Measurements from ENCODE around the gene RNF150.

Gene RNF150

GRCh38 chr4:140903522-140904475 lies 229.5 kb downstream of the RNF150 start:
- peak in 1 of 2 experiments; percentile 3 for DNase-seq

GRCh38 chr4:140901736-140902336 lies 231.4 kb downstream of the RNF150 start:
- DNase-seq: no peak

- no peak for DNase-seq
These were observed 239.3 kb downstream of the RNF150 start for GRCh38 chr4:140893939-140894338.

GRCh38 chr4:140888054-140888453 lies 245.2 kb downstream of the RNF150 start:
- no peak for DNase-seq

GRCh38 chr4:140887467-140887866 lies 245.8 kb downstream of the RNF150 start:
- no peak for DNase-seq

- peak; percentile 54 to 71 for DNase-seq
These were observed 248.7 kb downstream of the RNF150 start for GRCh38 chr4:140884431-140885058.

- no peak for DNase-seq
These were observed 255.5 kb downstream of the RNF150 start for GRCh38 chr4:140877781-140878180.

GRCh38 chr4:140876615-140877364 lies 256.5 kb downstream of the RNF150 start:
- DNase-seq: peak in 1 of 2 experiments; percentile 30

GRCh38 chr4:140875746-140876452 lies 257.4 kb downstream of the RNF150 start:
- DNase-seq: no peak

- no peak for DNase-seq
These were observed 259.2 kb downstream of the RNF150 start for GRCh38 chr4:140874056-140874455.

GRCh38 chr4:140871368-140871767 lies 261.9 kb downstream of the RNF150 start:
- DNase-seq: peak; percentile 68 to 82

GRCh38 chr4:140870427-140870826 lies 262.8 kb downstream of the RNF150 start:
- no peak for DNase-seq

GRCh38 chr4:140869446-140869845 lies 263.8 kb downstream of the RNF150 start:
- DNase-seq: no peak

GRCh38 chr4:140867356-140867755 lies 265.9 kb downstream of the RNF150 start:
- no peak for DNase-seq

GRCh38 chr4:140866492-140867005 lies 266.7 kb downstream of the RNF150 start:
- no peak for DNase-seq

GRCh38 chr4:140865253-140866217 lies 267.7 kb downstream of the RNF150 start:
- DNase-seq: no peak

GRCh38 chr4:140863197-140863596 lies 270.1 kb downstream of the RNF150 start:
- no peak for DNase-seq

GRCh38 chr4:140862177-140862442 lies 271.2 kb downstream of the RNF150 start:
- DNase-seq: no peak

GRCh38 chr4:140861359-140862176 lies 271.7 kb downstream of the RNF150 start:
- DNase-seq: peak; percentile 34 to 87

GRCh38 chr4:140858897-140859296 lies 274.4 kb downstream of the RNF150 start:
- no peak for DNase-seq

Data from NCI-H446 (cell line).